ENCODE data around the gene NFILZ.
"Not testable (repeated sequence)": the region's sequence is repeated elsewhere in the genome, so short reads cannot be mapped to it uniquely, and the experiment has no call there.

Gene NFILZ

GRCh38 chr19:8610936-8611300 is 19.5 kb upstream of the NFILZ start:
- in situ Hi-C loops (cut with MboI; ENCODE audit: low sequenced_read_pairs) = loop anchor here (25.0 kb wide), 1 partner anchor 476 kb away; the partner anchor contains the start of gene OR1M1

- in situ Hi-C loops (cut with MboI; ENCODE audit: low sequenced_read_pairs) = loop anchor here (25.0 kb wide), 1 partner anchor 476 kb away; the partner anchor contains the start of gene OR1M1
Measured at GRCh38 chr19:8611391-8611876, 19.0 kb upstream of the NFILZ start.

GRCh38 chr19:8611877-8612806 is 18.3 kb upstream of the NFILZ start:
- in situ Hi-C loops (cut with MboI; ENCODE audit: low sequenced_read_pairs) = loop anchor here (25.0 kb wide), 1 partner anchor 475 kb away; the partner anchor contains the start of gene OR1M1

- in situ Hi-C loops (cut with MboI; ENCODE audit: low sequenced_read_pairs) = loop anchor here (25.0 kb wide), 1 partner anchor 475 kb away; the partner anchor contains the start of gene OR1M1
Measured at GRCh38 chr19:8612807-8613171, 17.6 kb upstream of the NFILZ start.

GRCh38 chr19:8614455-8614854 is 16.0 kb upstream of the NFILZ start:
- in situ Hi-C loops (cut with MboI; ENCODE audit: low sequenced_read_pairs) = loop anchor here (25.0 kb wide), 1 partner anchor 473 kb away; the partner anchor contains the start of gene OR1M1

GRCh38 chr19:8615024-8615423 is 15.4 kb upstream of the NFILZ start:
- in situ Hi-C loops (cut with MboI; ENCODE audit: low sequenced_read_pairs) = loop anchor here (25.0 kb wide), 1 partner anchor 472 kb away; the partner anchor contains the start of gene OR1M1

- in situ Hi-C loops (cut with MboI; ENCODE audit: low sequenced_read_pairs) = loop anchor here (25.0 kb wide), 1 partner anchor 471 kb away; the partner anchor contains the start of gene OR1M1
Measured at GRCh38 chr19:8615813-8616596, 14.4 kb upstream of the NFILZ start.

GRCh38 chr19:8616861-8617260 is 13.6 kb upstream of the NFILZ start:
- in situ Hi-C loops (cut with MboI; ENCODE audit: low sequenced_read_pairs) = loop anchor here (25.0 kb wide), 1 partner anchor 470 kb away; the partner anchor contains the start of gene OR1M1

GRCh38 chr19:8617325-8617724 is 13.1 kb upstream of the NFILZ start:
- in situ Hi-C loops (cut with MboI; ENCODE audit: low sequenced_read_pairs) = loop anchor here (25.0 kb wide), 1 partner anchor 470 kb away; the partner anchor contains the start of gene OR1M1

GRCh38 chr19:8617984-8618383 is 12.4 kb upstream of the NFILZ start:
- in situ Hi-C loops (cut with MboI; ENCODE audit: low sequenced_read_pairs) = loop anchor here (25.0 kb wide), 1 partner anchor 469 kb away; the partner anchor contains the start of gene OR1M1

GRCh38 chr19:8618751-8619150 is 11.7 kb upstream of the NFILZ start:
- in situ Hi-C loops (cut with MboI; ENCODE audit: low sequenced_read_pairs) = loop anchor here (25.0 kb wide), 1 partner anchor 469 kb away; the partner anchor contains the start of gene OR1M1

- in situ Hi-C loops (cut with MboI; ENCODE audit: low sequenced_read_pairs) = loop anchor here (25.0 kb wide), 1 partner anchor 464 kb away; the partner anchor contains the start of gene OR1M1
Measured at GRCh38 chr19:8622886-8623285, 7.5 kb upstream of the NFILZ start.

- in situ Hi-C loops (cut with MboI; ENCODE audit: low sequenced_read_pairs) = no loop called here
Measured at GRCh38 chr19:8626842-8627241, 3.6 kb upstream of the NFILZ start.

- in situ Hi-C loops (cut with MboI; ENCODE audit: low sequenced_read_pairs) = no loop called here
Measured at GRCh38 chr19:8629184-8629583, 1.2 kb upstream of the NFILZ start.

- in situ Hi-C loops (cut with MboI; ENCODE audit: low sequenced_read_pairs) = no loop called here
Measured at GRCh38 chr19:8630796-8631424, 477 bp downstream of the NFILZ start.

- in situ Hi-C loops (cut with MboI; ENCODE audit: low sequenced_read_pairs) = no loop called here
Measured at GRCh38 chr19:8631425-8631819, 989 bp downstream of the NFILZ start.

- in situ Hi-C loops (cut with MboI; ENCODE audit: low sequenced_read_pairs) = no loop called here
Measured at GRCh38 chr19:8635422-8635821, 5.0 kb downstream of the NFILZ start.

GRCh38 chr19:8637070-8637469 is 6.6 kb downstream of the NFILZ start:
- in situ Hi-C loops (cut with MboI; ENCODE audit: low sequenced_read_pairs) = not testable (repeated sequence)

GRCh38 chr19:8638078-8638619 is 7.7 kb downstream of the NFILZ start:
- in situ Hi-C loops (cut with MboI; ENCODE audit: low sequenced_read_pairs) = no loop called here

Measured in HL-60/S4 treated with phorbol 12-myristate 13-acetate at 8.2 ng/mL for 4 days and 3 days (cell line).